OCI-LY1 (cell line): ENCODE data around the gene MNX1.

Experiments used
- H2AFZ ChIP-seq: fragments of 200-600 bp; sonication (generic), shearing (Covaris generic); 2 replicates; pipeline ENCODE4 v1.6.0; 2014; ENCODE audit warnings: antibody characterized with exemption, mild to moderate bottlenecking, low read length
- H3F3A ChIP-seq: fragments of 200-600 bp; sonication (generic), shearing (Covaris generic); 2 replicates; pipeline ENCODE4 v1.6.0; 2014; ENCODE audit warnings: mild to moderate bottlenecking, antibody characterized with exemption, low read length, moderate library complexity; ENCODE audit not compliant: insufficient read depth
- H3K27ac ChIP-seq: fragments of 200-600 bp; sonication (generic); 2 replicates; pipeline ENCODE4 v1.5.1; 2014; ENCODE audit warnings: low read length, mixed run types, mild to moderate bottlenecking, low read depth; ENCODE audit not compliant: poor library complexity, severe bottlenecking
- H3K27me3 ChIP-seq: fragments of 200-600 bp; sonication (generic); 2 replicates; pipeline ENCODE4 v1.6.0; 2014; ENCODE audit warnings: antibody characterized with exemption, mild to moderate bottlenecking, low read length, moderate library complexity; ENCODE audit not compliant: insufficient read depth
- H3K36me3 ChIP-seq: fragments of 200-600 bp; sonication (generic); 2 replicates; pipeline ENCODE4 v1.6.1; 2014; ENCODE audit warnings: mild to moderate bottlenecking, antibody characterized with exemption, low read length, moderate library complexity, mixed read lengths; ENCODE audit not compliant: insufficient read depth
- H3K4me1 ChIP-seq: fragments of 200-600 bp; sonication (generic); 2 replicates; pipeline ENCODE4 v1.5.1; 2014; ENCODE audit warnings: mild to moderate bottlenecking, low read length, moderate library complexity; ENCODE audit not compliant: insufficient read depth, severe bottlenecking
- H3K4me2 ChIP-seq: fragments of 200-600 bp; sonication (generic), shearing (Covaris generic); 2 replicates; pipeline ENCODE4 v1.6.1; 2014; ENCODE audit warnings: low read length
- H3K4me3 ChIP-seq: fragments of 200-600 bp; sonication (generic); 2 replicates; pipeline ENCODE4 v1.5.1; 2014; ENCODE audit warnings: low read length, low read depth, mild to moderate bottlenecking, mixed read lengths; ENCODE audit not compliant: poor library complexity, severe bottlenecking
- H3K79me2 ChIP-seq: fragments of 200-600 bp; shearing (Covaris generic); 2 replicates; pipeline ENCODE4 v1.6.1; 2016; ENCODE audit warnings: mixed run types, low read length, mixed read lengths; ENCODE audit not compliant: insufficient read depth
- H3K9ac ChIP-seq: fragments of 200-600 bp; sonication (generic), shearing (Covaris generic); 2 replicates; pipeline ENCODE4 v1.6.1; 2014; ENCODE audit warnings: mild to moderate bottlenecking, low read length, mixed read lengths
- H3K9me2 ChIP-seq: fragments of 200-600 bp; sonication (generic), shearing (Covaris generic); 2 replicates; pipeline ENCODE4 v1.6.1; 2014; ENCODE audit warnings: low read depth, mild to moderate bottlenecking, low read length, mixed read lengths
- H3K9me3 ChIP-seq: fragments of 200-600 bp; shearing (Covaris generic); 2 replicates; pipeline ENCODE4 v1.6.1; 2014; ENCODE audit warnings: low read length, mixed read lengths
- H4K20me1 ChIP-seq: fragments of 200-600 bp; sonication (generic), shearing (Covaris generic); 2 replicates; pipeline ENCODE4 v1.6.0; 2016; ENCODE audit warnings: mild to moderate bottlenecking, low read length; ENCODE audit not compliant: insufficient read depth
- EZH2 ChIP-seq: fragments of 200-600 bp; sonication (generic), shearing (Covaris generic); IDR thresholded peaks from 2 replicates; pipeline ENCODE4 v1.8.0; 2017; ENCODE audit warnings: borderline replicate concordance, mixed run types, mild to moderate bottlenecking, antibody characterized with exemption, low read length, moderate library complexity, mixed read lengths
- TF ChIP-seq, protein P1 (sequence below): fragments of 200-600 bp; sonication (generic), shearing (Covaris generic); IDR thresholded peaks from 2 replicates; pipeline ENCODE4 v1.5.1; 2017; ENCODE audit warnings: mild to moderate bottlenecking, antibody characterized with exemption, low read length, moderate library complexity, mixed read lengths

Gene MNX1

GRCh38 chr7:156962897-156963296, 47.6 kb downstream of the MNX1 start:
- Histone ChIP-seq H4K20me1 (no peaks in the 10 kb centered on the region), H3F3A (no peaks in the 10 kb centered on the region), H3K27me3 (no peaks in the 10 kb centered on the region), H3K4me1 (no peaks in the 10 kb centered on the region), H3K9me3 (no peaks in the 10 kb centered on the region), H3K79me2 (no peaks in the 10 kb centered on the region), H3K36me3 (peaks cover 97% of the 10 kb centered on the region), H3K9me2 (no peaks in the 10 kb centered on the region), H3K9ac (no peak overlapping the region), H3K4me2 (no peak overlapping the region), H2AFZ (no peak overlapping the region), H3K4me3 (no peak overlapping the region), H3K27ac (no peak overlapping the region)
- TF ChIP-seq, protein P1, sequence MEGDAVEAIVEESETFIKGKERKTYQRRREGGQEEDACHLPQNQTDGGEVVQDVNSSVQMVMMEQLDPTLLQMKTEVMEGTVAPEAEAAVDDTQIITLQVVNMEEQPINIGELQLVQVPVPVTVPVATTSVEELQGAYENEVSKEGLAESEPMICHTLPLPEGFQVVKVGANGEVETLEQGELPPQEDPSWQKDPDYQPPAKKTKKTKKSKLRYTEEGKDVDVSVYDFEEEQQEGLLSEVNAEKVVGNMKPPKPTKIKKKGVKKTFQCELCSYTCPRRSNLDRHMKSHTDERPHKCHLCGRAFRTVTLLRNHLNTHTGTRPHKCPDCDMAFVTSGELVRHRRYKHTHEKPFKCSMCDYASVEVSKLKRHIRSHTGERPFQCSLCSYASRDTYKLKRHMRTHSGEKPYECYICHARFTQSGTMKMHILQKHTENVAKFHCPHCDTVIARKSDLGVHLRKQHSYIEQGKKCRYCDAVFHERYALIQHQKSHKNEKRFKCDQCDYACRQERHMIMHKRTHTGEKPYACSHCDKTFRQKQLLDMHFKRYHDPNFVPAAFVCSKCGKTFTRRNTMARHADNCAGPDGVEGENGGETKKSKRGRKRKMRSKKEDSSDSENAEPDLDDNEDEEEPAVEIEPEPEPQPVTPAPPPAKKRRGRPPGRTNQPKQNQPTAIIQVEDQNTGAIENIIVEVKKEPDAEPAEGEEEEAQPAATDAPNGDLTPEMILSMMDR = no peak
- no peak for TF ChIP-seq EZH2

- TF ChIP-seq, protein P1 = no peak
- no peak for TF ChIP-seq EZH2
- Histone ChIP-seq H4K20me1 (no peaks in the 10 kb centered on the region), H3K27me3 (no peaks in the 10 kb centered on the region), H3K9me3 (no peaks in the 10 kb centered on the region), H3K4me2 (no peak overlapping the region), H2AFZ (no peak overlapping the region), H3K4me3 (no peak overlapping the region), H3K9me2 (no peaks in the 10 kb centered on the region), H3K79me2 (no peaks in the 10 kb centered on the region), H3F3A (no peaks in the 10 kb centered on the region), H3K4me1 (no peaks in the 10 kb centered on the region), H3K9ac (no peak overlapping the region), H3K27ac (no peak overlapping the region), H3K36me3 (peaks cover 95% of the 10 kb centered on the region)
Measured at GRCh38 chr7:156962145-156962544, 48.3 kb downstream of the MNX1 start.

GRCh38 chr7:156956727-156957126, 53.7 kb downstream of the MNX1 start:
- H3K27ac ChIP-seq = no peak overlapping the region
- peaks cover 7% of the 10 kb centered on the region for H3K4me1 ChIP-seq
- H3K9me2 ChIP-seq = no peaks in the 10 kb centered on the region
- no peak overlapping the region for H3K9ac ChIP-seq
- peaks cover 95% of the 10 kb centered on the region for H3K36me3 ChIP-seq
- H3K79me2 ChIP-seq = peaks cover 13% of the 10 kb centered on the region
- no peaks in the 10 kb centered on the region for H3K9me3 ChIP-seq
- no peak overlapping the region for H2AFZ ChIP-seq
- no peak overlapping the region for H3K4me3 ChIP-seq
- H3K4me2 ChIP-seq = no peak overlapping the region
- no peaks in the 10 kb centered on the region for H3K27me3 ChIP-seq
- H4K20me1 ChIP-seq = 0 out of 2 replicates have a peak, but pooled peaks cover 2% of the 10 kb centered on the region
- H3F3A ChIP-seq = no peaks in the 10 kb centered on the region
- TF ChIP-seq, protein P1 = no peak
- TF ChIP-seq EZH2 = no peak
